Immature natural killer cell (primary cell): ENCODE results near the gene P2RX3. TPM values are rescaled to one million over a fixed set of nuclear protein-coding genes. Genes with fewer than 3 reads are reported as not detected.
"Not testable (repeated sequence)": the region's sequence is repeated elsewhere in the genome, so short reads cannot be mapped to it uniquely, and the experiment has no call there.

ENCODE experiments used
- DNase-seq, 3 donors: peaks; one replicate each; pipeline ENCODE4 v3.0.0; 2022; ENCODE audit warnings: mixed read lengths in 1 of 3
- H3K27ac Mint-ChIP-seq, 6 donors: one replicate each; pipeline ENCODE4 v1.8.0; 2020; ENCODE audit warnings: mixed read lengths in 6 of 6, mild to moderate bottlenecking in 5 of 6, inconsistent platforms in 4 of 6, moderate library complexity in 3 of 6
- H3K27me3 Mint-ChIP-seq, 3 donors: one replicate each; pipeline ENCODE4 v1.8.0; 2020 to 2021; ENCODE audit warnings: low read depth in 3 of 3, mild to moderate bottlenecking in 3 of 3, mixed read lengths in 3 of 3, moderate library complexity in 3 of 3, inconsistent platforms in 1 of 3
- H3K36me3 Mint-ChIP-seq, 3 donors: one replicate each; pipeline ENCODE4 v1.8.0; 2020; ENCODE audit warnings: mixed read lengths in 3 of 3, inconsistent platforms in 2 of 3, mild to moderate bottlenecking in 2 of 3
- H3K4me1 Mint-ChIP-seq, 2 donors: one replicate each; pipeline ENCODE4 v1.8.0; 2020; ENCODE audit warnings: inconsistent platforms in 2 of 2, mild to moderate bottlenecking in 2 of 2, mixed read lengths in 2 of 2, moderate library complexity in 1 of 2
- H3K4me3 Mint-ChIP-seq, 5 donors: one replicate each; pipeline ENCODE4 v1.8.0; 2020; ENCODE audit warnings: mild to moderate bottlenecking in 5 of 5, mixed read lengths in 5 of 5, inconsistent platforms in 3 of 5, moderate library complexity in 3 of 5
- H3K9me3 Mint-ChIP-seq, 6 donors: one replicate each; pipeline ENCODE4 v1.8.0; 2020; ENCODE audit warnings: mild to moderate bottlenecking in 6 of 6, mixed read lengths in 6 of 6, inconsistent platforms in 4 of 6, moderate library complexity in 3 of 6
- polyA plus RNA-seq, 3 donors: library from polyadenylated mRNA; unstranded; fragments of 300-500 nt; fragmentation: Illumina TruSeq; gene quantifications; one replicate each; pipeline ENCODE4 v1.2.3, GENCODE V29; 2021

P2RX3 gene
- polyA plus RNA-seq, 3 donors from 2014 or later: not detected

DNA sequence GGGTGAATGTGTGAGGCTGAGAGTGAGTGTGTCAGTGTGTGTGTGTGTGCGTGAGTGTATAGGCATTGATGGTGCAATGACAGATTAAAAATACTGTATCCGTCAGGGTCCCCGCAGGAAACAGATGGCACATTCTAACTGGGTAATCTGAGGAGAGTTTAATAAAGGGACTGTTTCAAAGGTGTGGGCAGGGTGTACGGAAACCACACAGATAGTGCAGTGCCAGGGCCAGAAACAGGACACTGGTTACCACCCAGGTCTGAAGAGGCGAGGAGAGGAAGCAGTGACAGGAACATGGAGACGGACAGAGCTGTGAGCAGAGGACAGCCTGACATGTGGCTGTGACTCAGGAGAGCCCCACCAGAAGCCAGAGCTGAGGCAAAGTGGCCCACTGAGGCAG, 16.5 kb downstream of the P2RX3 start:
- Mint-ChIP-seq H3K27me3 (peaks cover 1 to 8% (median 3%) of the 10 kb centered on the region in 3 donors), H3K9me3 (no peaks in the 10 kb centered on the region), H3K4me3 (no peak overlapping the region), H3K4me1 (peaks cover 6 to 9% of the 10 kb centered on the region in 2 donors), H3K27ac (peak overlapping the region in 2 of 6 donors; percentile 31 to 72), H3K36me3 (peaks cover 0 to 5% (median 5%) of the 10 kb centered on the region in 3 donors)
- no peak for DNase-seq

DNA sequence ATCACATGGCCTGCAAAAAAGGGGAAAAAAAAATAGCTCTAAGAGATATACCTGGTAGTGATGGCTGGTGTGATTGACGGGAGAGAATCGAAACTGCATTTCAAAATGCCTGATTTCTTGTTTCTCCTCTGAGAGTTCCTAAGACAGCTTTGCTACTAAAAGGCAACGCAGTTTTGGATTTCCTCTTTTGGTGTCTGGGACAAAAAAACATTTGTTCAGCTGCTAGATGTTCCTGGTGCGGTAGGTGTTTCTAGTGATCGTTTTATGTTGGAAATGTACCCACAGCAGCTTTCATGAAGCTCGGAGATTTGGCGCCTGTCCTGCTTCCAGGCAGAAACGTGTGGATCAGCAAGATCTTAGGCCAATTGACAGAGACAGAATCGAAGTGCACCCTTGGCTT, 18.1 kb downstream of the P2RX3 start:
- Mint-ChIP-seq H3K9me3 (no peaks in the 10 kb centered on the region), H3K4me3 (no peak overlapping the region), H3K4me1 (peaks cover 3 to 9% of the 10 kb centered on the region in 2 donors), H3K27ac (no peak overlapping the region), H3K36me3 (peaks cover 0 to 5% (median 4%) of the 10 kb centered on the region in 3 donors), H3K27me3 (peaks cover 1 to 8% (median 3%) of the 10 kb centered on the region in 3 donors)
- DNase-seq: no peak

DNA sequence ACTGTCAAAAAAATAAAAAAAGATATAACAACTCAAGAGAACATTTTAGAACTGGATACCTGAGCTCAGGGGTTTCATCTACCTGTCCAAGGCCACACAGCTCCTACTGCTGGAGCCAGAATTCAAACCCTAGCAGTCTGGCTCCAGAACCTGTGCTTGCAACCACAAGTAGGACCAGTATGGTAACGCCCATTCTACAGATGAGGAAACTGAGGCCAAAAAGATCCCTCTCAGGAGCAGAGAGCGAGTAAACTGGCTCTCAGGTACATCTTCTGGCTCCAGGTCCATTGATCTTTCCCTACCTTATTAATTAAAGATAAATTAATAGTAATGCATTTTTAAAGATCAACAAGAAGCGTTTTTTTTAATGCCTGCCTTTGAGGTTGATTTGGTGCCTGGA, 19.2 kb downstream of the P2RX3 start:
- H3K27me3 Mint-ChIP-seq: peaks cover 1 to 8% (median 5%) of the 10 kb centered on the region in 3 donors
- peaks cover 3 to 9% of the 10 kb centered on the region in 2 donors for H3K4me1 Mint-ChIP-seq
- no peak for DNase-seq
- no peaks in the 10 kb centered on the region for H3K9me3 Mint-ChIP-seq
- peaks cover 0 to 5% (median 0%) of the 10 kb centered on the region in 3 donors for H3K36me3 Mint-ChIP-seq
- no peak overlapping the region for H3K27ac Mint-ChIP-seq
- no peak overlapping the region for H3K4me3 Mint-ChIP-seq

DNA sequence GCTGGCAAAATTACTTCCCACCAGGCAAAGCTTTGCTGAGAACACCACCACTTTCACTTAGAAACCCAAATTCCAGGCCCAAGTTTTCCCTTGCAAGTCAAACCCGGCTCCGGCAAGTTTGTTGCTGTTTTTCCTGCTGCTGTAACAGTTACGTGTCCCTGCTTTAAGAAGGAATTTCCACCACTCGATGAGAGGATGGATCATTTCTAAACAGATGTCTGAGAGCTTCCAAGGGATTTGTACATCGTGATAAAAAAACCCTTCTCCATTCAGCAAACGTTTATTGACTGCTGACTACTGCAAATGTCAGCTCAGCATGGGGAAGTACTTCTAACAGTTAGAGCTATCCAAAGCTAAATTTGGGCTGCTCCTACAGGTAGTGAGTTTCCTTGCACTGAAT, 19.7 kb downstream of the P2RX3 start:
- no peak overlapping the region for H3K27ac Mint-ChIP-seq
- no peak overlapping the region for H3K4me3 Mint-ChIP-seq
- H3K4me1 Mint-ChIP-seq: peaks cover 3 to 9% of the 10 kb centered on the region in 2 donors
- peaks cover 0 to 5% (median 0%) of the 10 kb centered on the region in 3 donors for H3K36me3 Mint-ChIP-seq
- peaks cover 1 to 6% (median 5%) of the 10 kb centered on the region in 3 donors for H3K27me3 Mint-ChIP-seq
- no peaks in the 10 kb centered on the region for H3K9me3 Mint-ChIP-seq
- DNase-seq: no peak

DNA sequence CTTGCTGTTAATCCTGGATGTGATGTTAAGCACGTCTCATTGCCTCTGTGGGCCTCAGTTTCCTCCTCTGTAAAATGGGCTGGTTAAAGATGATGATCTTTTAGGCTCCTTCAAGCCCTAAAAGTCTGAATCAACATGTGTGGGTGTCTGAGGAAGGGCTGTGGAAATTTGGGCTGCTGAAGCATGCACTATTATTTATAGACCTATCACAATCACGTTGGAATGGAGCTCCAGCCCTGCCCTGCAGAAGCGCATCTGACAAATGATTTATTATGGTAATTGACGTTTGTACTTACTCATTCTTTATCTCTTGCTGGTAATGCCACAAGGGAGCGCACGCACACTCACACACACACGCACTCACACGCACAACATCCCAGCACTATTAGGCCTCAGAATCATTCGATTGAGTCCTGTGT, 20.4 kb downstream of the P2RX3 start:
- no peak for DNase-seq
- peaks cover 0 to 5% (median 0%) of the 10 kb centered on the region in 3 donors for H3K36me3 Mint-ChIP-seq
- H3K9me3 Mint-ChIP-seq: no peaks in the 10 kb centered on the region
- H3K27me3 Mint-ChIP-seq: peaks cover 3 to 6% (median 5%) of the 10 kb centered on the region in 3 donors
- no peak overlapping the region for H3K4me3 Mint-ChIP-seq
- peaks cover 3 to 9% of the 10 kb centered on the region in 2 donors for H3K4me1 Mint-ChIP-seq
- no peak overlapping the region for H3K27ac Mint-ChIP-seq

DNA sequence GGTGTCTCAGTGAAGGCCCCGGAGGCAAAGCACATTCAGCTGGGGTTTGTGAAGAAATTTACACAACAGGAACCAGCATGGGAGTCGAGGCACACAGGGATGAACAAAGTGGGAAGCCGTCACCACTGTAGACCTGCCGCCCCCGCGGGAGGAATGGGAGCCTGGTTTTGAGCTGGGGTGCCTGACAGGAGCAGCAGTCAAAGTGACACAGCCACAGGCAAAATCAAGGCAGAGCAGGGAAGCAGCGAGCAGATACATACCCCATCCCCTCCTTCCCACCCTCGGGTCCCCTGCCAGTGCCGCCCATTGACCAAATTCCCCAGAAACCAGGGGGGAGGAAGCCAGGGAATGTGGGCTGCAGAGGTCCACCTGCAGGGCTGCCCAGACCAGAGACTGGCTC, 20.8 kb downstream of the P2RX3 start:
- no peak overlapping the region for H3K4me3 Mint-ChIP-seq
- peaks cover 3 to 6% (median 5%) of the 10 kb centered on the region in 3 donors for H3K27me3 Mint-ChIP-seq

DNA sequence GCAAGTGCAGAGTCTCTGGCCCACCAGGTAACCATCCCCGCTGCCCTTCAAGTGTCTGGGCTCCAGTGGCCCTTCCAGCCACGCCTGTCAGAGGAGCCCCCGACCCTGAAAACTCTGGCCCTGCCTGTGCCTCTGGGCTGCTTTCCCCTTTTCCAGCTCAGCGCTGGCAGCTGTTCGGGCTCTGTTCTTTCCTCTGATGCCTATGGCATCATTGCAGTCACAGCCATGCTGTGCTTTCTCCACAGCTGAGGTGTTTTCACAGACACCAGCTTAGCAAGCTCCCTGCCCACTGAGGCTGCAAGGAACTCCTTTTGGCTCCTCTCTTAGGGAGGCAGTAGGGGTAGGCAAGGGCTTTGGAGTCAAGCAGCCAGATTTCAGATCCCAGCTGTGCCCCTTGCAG, 21.2 kb downstream of the P2RX3 start:
- no peak overlapping the region for H3K27ac Mint-ChIP-seq
- H3K4me1 Mint-ChIP-seq: peaks cover 3 to 6% of the 10 kb centered on the region in 2 donors
- DNase-seq: no peak
- no peak overlapping the region for H3K4me3 Mint-ChIP-seq
- H3K27me3 Mint-ChIP-seq: peaks cover 3 to 6% (median 5%) of the 10 kb centered on the region in 3 donors
- no peaks in the 10 kb centered on the region for H3K9me3 Mint-ChIP-seq
- peaks cover 0 to 3% (median 0%) of the 10 kb centered on the region in 3 donors for H3K36me3 Mint-ChIP-seq

More for the DNA sequence above, 20.8 kb downstream of the P2RX3 start:
- H3K27ac Mint-ChIP-seq: no peak overlapping the region
- peaks cover 3 to 9% of the 10 kb centered on the region in 2 donors for H3K4me1 Mint-ChIP-seq
- no peaks in the 10 kb centered on the region for H3K9me3 Mint-ChIP-seq
- no peak for DNase-seq
- H3K36me3 Mint-ChIP-seq: peaks cover 0 to 5% (median 0%) of the 10 kb centered on the region in 3 donors

DNA sequence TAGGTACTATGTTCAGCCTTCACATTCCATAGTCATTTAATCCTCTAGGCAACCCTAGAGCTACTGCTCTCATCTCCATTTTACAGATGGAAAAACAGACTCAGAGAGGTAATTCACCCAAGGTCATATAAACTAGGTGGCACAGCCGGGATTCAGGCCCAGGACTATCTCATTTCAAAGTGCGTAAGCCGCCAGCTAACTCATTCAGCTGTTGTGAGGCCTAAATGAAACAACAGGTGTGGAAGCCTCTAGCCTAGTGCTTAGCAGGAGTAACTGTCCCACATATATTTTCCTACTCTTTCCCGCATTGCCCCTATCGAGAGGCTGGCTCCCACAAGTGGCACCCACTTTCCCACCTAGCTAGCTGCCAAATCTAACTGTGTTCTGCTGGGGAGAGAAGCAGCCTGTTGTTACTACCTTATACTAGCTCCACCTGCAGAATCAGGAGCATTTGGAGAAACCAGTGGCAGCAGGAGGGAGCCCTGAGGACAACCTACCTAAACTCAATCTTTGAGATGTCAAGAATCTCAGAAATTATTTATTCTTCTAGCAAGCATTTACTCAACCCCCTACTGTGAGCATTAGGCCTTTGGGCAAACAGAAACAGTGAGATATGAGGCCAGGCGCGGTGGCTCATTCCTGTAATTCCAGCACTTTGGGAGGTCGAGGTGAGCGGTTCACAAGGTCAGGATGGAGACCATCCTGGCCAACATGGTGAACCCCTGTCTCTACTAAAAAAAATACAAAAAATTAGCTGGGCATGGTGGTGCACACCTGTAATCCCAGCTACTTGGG, 21.9 kb downstream of the P2RX3 start:
- DNase-seq: no peak
- Mint-ChIP-seq H3K4me3 (no peak overlapping the region), H3K27me3 (peaks cover 1 to 4% (median 4%) of the 10 kb centered on the region in 3 donors), H3K36me3 (no peaks in the 10 kb centered on the region), H3K27ac (no peak overlapping the region), H3K9me3 (no peaks in the 10 kb centered on the region), H3K4me1 (no peaks in the 10 kb centered on the region)

DNA sequence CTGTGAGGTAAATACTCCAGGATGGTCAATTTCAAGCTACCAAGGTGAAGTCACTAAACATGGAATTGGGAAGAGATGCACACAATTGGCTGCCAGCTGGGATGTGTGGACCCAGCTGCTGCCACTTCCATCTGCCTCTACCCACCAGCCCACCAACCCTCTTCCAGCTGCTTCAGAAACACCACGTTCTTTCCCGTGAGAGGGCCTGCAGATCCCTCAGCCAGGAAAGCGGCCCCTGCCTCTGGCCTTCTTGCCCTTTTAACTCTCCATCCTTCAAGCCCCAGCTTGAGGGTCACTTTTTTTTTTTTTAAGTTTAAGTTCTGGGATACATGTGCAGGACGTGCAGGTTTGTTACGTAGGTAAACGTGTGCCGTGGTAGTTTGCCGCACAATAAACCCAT, 22.8 kb downstream of the P2RX3 start:
- H3K27ac Mint-ChIP-seq: no peak overlapping the region
- peaks cover 1 to 4% (median 4%) of the 10 kb centered on the region in 3 donors for H3K27me3 Mint-ChIP-seq
- no peaks in the 10 kb centered on the region for H3K4me1 Mint-ChIP-seq
- H3K36me3 Mint-ChIP-seq: no peaks in the 10 kb centered on the region
- no peak for DNase-seq
- H3K9me3 Mint-ChIP-seq: no peaks in the 10 kb centered on the region
- no peak overlapping the region for H3K4me3 Mint-ChIP-seq

DNA sequence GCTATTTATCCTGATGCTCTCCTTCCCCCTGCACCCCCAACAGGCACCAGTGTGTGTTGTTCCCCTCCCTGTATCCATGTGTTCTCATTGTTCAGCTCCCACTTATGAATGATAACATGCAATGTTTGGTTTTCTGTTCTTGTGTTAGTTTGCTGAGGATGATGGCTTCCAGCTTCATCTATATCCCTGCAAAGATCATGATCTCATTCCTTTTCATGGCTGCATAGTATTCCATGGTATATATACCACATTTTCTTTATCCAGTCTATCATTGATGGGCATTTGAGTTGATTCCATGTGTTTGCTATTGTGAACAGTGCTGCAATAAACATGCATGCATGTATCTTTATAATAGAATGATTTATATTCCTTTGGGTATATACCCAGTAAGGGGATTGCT, 23.3 kb downstream of the P2RX3 start:
- H3K9me3 Mint-ChIP-seq, H3K36me3 Mint-ChIP-seq, H3K27me3 Mint-ChIP-seq: not testable (repeated sequence)

DNA sequence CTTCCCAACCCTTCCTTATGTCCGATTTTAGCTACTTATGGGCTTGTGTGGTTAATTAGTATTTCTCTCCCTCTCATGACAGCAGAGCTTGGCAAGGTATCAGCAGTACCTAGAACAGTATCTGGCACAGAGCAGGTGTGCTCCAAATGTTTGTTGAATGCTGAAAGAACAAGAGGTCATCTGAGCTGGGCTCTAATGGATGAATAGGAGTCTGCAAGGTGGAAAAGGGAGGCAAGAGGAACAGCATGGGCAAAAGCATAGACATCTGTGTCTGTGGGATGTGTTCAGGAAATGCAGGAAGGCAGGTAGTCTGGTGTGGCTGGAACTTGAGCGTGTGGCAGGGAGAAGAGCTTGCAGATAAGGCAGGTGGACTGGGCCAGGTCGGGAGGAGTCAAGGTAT, 23.8 kb downstream of the P2RX3 start:
- no peak for DNase-seq
- Mint-ChIP-seq H3K4me3 (no peak overlapping the region), H3K9me3 (no peaks in the 10 kb centered on the region), H3K27me3 (peaks cover 0 to 4% (median 1%) of the 10 kb centered on the region in 3 donors), H3K4me1 (no peaks in the 10 kb centered on the region), H3K36me3 (no peaks in the 10 kb centered on the region), H3K27ac (no peak overlapping the region)

More for the DNA sequence above, 23.3 kb downstream of the P2RX3 start:
- H3K4me3 Mint-ChIP-seq, H3K27ac Mint-ChIP-seq, H3K4me1 Mint-ChIP-seq, DNase-seq: not testable (repeated sequence)

DNA sequence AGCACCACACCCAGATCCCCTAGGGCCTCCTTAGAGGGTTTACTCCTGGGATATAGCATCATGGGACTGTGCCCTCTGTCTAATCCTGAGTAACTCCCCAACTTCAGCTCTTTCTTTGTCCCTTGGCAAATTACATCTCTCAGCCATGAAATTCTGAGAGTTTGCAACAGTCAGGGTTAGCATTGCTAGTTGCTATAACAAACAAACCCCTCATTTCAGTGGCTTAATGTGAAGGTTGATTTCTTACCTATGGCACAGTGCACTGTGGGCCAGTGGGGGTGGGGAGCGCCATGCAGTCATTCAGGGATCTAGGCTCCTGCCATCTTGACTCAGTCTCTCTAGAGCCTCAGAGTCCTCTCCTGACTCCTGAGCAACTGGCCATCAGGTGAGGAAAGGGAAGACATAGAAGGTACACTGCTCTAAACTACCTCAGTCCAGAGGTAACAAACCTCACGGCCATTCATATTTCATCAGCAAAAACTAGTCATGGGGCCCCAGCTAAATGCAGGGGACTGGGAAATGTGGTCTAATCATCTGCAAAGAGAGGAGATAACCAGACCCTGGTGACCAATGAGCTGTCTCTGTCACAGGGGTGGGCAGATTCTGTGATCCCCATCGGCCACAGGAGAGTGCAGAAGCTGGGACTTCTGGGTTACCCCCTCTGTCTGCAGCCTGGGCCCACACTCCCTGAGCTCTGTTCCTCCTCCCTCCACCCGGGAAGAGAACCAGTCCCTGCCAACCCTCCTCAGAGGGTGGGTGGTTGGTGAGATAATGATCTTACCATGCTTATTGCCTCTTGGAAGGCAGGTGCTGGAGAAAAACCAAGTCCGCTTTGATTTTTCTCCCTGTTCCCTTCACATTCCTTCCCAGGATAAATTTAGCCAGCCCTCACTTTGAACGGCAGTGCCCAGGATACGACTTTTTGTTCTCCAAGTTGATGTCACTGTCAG, 25.3 kb downstream of the P2RX3 start:
- Mint-ChIP-seq H3K4me3 (no peak overlapping the region), H3K9me3 (no peaks in the 10 kb centered on the region)

DNA sequence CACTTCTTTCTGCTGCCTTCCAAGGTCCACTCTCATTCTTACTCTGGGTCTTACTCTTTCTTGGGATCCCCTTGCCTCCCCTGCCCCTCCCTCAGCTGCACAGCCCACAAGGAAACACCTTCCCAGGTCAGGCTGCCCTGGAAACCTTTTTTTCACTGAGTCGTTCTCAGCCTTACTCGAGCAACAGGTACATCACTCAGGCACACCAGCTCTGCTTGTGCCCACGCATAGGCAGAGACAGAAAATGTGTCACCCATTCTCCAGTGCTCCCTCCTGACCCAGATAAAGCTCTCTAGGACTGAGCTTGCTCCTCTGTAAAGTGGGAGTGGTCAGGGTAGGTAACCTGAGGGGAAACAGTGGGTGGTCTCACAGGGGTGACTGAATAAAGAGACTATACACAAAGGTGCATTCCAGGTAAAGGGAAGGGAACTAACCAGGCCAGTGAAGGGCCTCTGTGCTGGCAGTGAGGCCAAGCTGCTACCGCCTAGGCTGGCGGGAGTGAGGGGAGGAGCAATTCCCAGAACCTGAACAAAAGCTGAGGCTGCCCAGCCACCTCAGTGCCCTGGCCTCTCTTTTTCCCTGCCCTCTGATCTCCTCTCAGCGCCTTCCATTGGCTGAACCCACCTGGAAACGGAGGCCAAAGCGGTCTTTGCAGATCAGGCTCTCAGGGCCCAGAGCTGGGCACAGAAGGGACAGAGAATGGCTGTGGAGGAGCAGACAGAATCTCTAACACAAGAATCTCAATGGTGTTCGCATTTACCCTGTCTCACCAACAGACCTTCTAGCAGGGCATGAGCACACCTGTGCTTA, 26.9 kb downstream of the P2RX3 start:
- no peaks in the 10 kb centered on the region for H3K4me1 Mint-ChIP-seq
- no peaks in the 10 kb centered on the region for H3K36me3 Mint-ChIP-seq
- no peak for DNase-seq
- H3K27me3 Mint-ChIP-seq: peaks cover 0 to 3% (median 2%) of the 10 kb centered on the region in 3 donors
- H3K4me3 Mint-ChIP-seq: no peak overlapping the region
- no peak overlapping the region for H3K27ac Mint-ChIP-seq
- H3K9me3 Mint-ChIP-seq: no peaks in the 10 kb centered on the region

More for the DNA sequence above, 25.3 kb downstream of the P2RX3 start:
- no peak overlapping the region for H3K27ac Mint-ChIP-seq
- H3K36me3 Mint-ChIP-seq: no peaks in the 10 kb centered on the region
- H3K27me3 Mint-ChIP-seq: peaks cover 0 to 4% (median 1%) of the 10 kb centered on the region in 3 donors
- no peak for DNase-seq
- no peaks in the 10 kb centered on the region for H3K4me1 Mint-ChIP-seq
